HK-2 (cell line): Measurements from ENCODE around the gene C11orf58.

Experiments
- DNase-seq: peaks from one replicate; pipeline ENCODE4 v3.0.0-alpha.2; 2018; ENCODE audit not compliant: unreplicated experiment

The C11orf58 gene

GRCh38 chr11:16767957-16768356 lies 29.5 kb downstream of the C11orf58 start:
- DNase-seq = no peak

GRCh38 chr11:16769386-16769785 lies 30.9 kb downstream of the C11orf58 start:
- DNase-seq = no peak

- no peak for DNase-seq
Observed at GRCh38 chr11:16770016-16770415, 31.6 kb downstream of the C11orf58 start.

GRCh38 chr11:16771350-16772140 lies 33.1 kb downstream of the C11orf58 start:
- no peak for DNase-seq

GRCh38 chr11:16772141-16772512 lies 33.7 kb downstream of the C11orf58 start:
- DNase-seq = no peak

GRCh38 chr11:16773981-16774935 lies 35.8 kb downstream of the C11orf58 start:
- DNase-seq = no peak

- no peak for DNase-seq
Observed at GRCh38 chr11:16774936-16775613, 36.6 kb downstream of the C11orf58 start.

GRCh38 chr11:16775614-16776283 lies 37.3 kb downstream of the C11orf58 start:
- no peak for DNase-seq

- no peak for DNase-seq
Observed at GRCh38 chr11:16776711-16777612, 38.5 kb downstream of the C11orf58 start.

GRCh38 chr11:16777613-16777975 lies 39.1 kb downstream of the C11orf58 start:
- DNase-seq = no peak

GRCh38 chr11:16778286-16778685 lies 39.8 kb downstream of the C11orf58 start:
- no peak for DNase-seq

- DNase-seq = no peak
Observed at GRCh38 chr11:16778876-16779275, 40.4 kb downstream of the C11orf58 start.

GRCh38 chr11:16779436-16779835 lies 41.0 kb downstream of the C11orf58 start:
- DNase-seq = no peak

- DNase-seq = no peak
Observed at GRCh38 chr11:16780146-16780545, 41.7 kb downstream of the C11orf58 start.

GRCh38 chr11:16780698-16781550 lies 42.5 kb downstream of the C11orf58 start:
- DNase-seq = no peak

GRCh38 chr11:16781936-16782919 lies 43.8 kb downstream of the C11orf58 start:
- no peak for DNase-seq

GRCh38 chr11:16783321-16783801 lies 44.9 kb downstream of the C11orf58 start:
- DNase-seq = no peak

- no peak for DNase-seq
Observed at GRCh38 chr11:16784097-16784496, 45.6 kb downstream of the C11orf58 start.
